SU-DHL-6 (cell line): ENCODE data around the gene POU5F2.

ENCODE experiments used
- EZH2phosphoT487 ChIP-seq: fragments of 200-600 bp; sonication (generic), shearing (Covaris generic); conservative IDR thresholded peaks from 2 replicates; pipeline ENCODE4 v1.6.1; 2018; ENCODE audit warnings: mild to moderate bottlenecking, antibody characterized with exemption, low read length, moderate library complexity, mixed read lengths
- TF ChIP-seq, protein P1 (sequence below): fragments of 200-600 bp; sonication (generic); IDR thresholded peaks from one replicate; pipeline ENCODE4 v1.5.1; 2017; ENCODE audit warnings: antibody characterized with exemption, mild to moderate bottlenecking, low read length, moderate library complexity; ENCODE audit not compliant: insufficient read depth, poor library complexity, severe bottlenecking

DNA sequence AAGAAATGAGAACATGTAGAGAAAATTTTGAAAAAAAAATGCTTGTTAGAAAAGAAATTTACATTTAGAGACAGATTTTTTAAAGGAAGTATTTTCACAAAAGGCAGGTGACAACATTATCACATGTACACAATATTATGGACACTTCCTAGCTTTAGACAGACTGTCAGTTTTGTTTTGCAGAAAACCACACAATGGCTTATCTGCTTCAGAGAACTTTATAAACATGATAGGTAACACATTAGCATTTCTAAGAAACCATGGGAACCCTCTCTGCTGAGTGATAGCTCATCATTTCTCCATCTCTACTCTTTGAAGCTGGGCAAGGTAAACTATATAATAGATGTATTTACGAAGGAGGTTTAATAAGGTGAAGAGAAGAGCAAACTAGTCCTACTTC lies 25.6 kb downstream of the POU5F2 start:
- TF ChIP-seq, protein P1, sequence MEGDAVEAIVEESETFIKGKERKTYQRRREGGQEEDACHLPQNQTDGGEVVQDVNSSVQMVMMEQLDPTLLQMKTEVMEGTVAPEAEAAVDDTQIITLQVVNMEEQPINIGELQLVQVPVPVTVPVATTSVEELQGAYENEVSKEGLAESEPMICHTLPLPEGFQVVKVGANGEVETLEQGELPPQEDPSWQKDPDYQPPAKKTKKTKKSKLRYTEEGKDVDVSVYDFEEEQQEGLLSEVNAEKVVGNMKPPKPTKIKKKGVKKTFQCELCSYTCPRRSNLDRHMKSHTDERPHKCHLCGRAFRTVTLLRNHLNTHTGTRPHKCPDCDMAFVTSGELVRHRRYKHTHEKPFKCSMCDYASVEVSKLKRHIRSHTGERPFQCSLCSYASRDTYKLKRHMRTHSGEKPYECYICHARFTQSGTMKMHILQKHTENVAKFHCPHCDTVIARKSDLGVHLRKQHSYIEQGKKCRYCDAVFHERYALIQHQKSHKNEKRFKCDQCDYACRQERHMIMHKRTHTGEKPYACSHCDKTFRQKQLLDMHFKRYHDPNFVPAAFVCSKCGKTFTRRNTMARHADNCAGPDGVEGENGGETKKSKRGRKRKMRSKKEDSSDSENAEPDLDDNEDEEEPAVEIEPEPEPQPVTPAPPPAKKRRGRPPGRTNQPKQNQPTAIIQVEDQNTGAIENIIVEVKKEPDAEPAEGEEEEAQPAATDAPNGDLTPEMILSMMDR: no peak
- TF ChIP-seq EZH2phosphoT487: no peak
